Chondrocyte (in vitro differentiated cells): Measurements from ENCODE around the gene THSD4. TPM values are rescaled to one million over a fixed set of nuclear protein-coding genes. Genes with fewer than 3 reads are reported as not detected.
A peak's percentile ranks its signal among the peaks of the same experiment; 100 is the strongest.

Experiments
- DNase-seq: peaks from one replicate; pipeline ENCODE4 v3.0.0; 2021; ENCODE audit warnings: mixed read lengths, low spot score
- H3K27ac Mint-ChIP-seq: one replicate; pipeline ENCODE4 v1.8.0; 2021; ENCODE audit warnings: mild to moderate bottlenecking, moderate library complexity, mixed read lengths; ENCODE audit not compliant: unreplicated experiment
- H3K27me3 Mint-ChIP-seq: 2 replicates; pipeline ENCODE4 v1.8.0; 2021; ENCODE audit warnings: low read depth, mixed read lengths
- H3K36me3 Mint-ChIP-seq: 2 replicates; pipeline ENCODE4 v1.8.0; 2021; ENCODE audit warnings: low read depth, mixed read lengths
- H3K4me1 Mint-ChIP-seq: 2 replicates; pipeline ENCODE4 v1.8.0; 2021; ENCODE audit warnings: low read depth, mild to moderate bottlenecking, mixed read lengths
- H3K4me3 Mint-ChIP-seq: one replicate; pipeline ENCODE4 v1.8.0; 2021; ENCODE audit warnings: mild to moderate bottlenecking, moderate library complexity, mixed read lengths; ENCODE audit not compliant: unreplicated experiment
- H3K9me3 Mint-ChIP-seq: 2 replicates; pipeline ENCODE4 v1.8.0; 2021; ENCODE audit warnings: low read depth, mixed read lengths
- total RNA-seq: library from RNA; stranded (reverse); gene quantifications from 3 replicates; pipeline ENCODE4 v1.2.1, GENCODE V29; 2021
- TF ChIP-seq, protein P1 (sequence below): fragments of 200-600 bp; sonication (generic); IDR thresholded peaks from 2 replicates; pipeline ENCODE4 v1.5.0; 2021; ENCODE audit warnings: antibody characterized with exemption, mild to moderate bottlenecking, moderate library complexity

Gene THSD4
- total RNA-seq, 1 donor from 2014 or later, result 3.4 TPM

DNA sequence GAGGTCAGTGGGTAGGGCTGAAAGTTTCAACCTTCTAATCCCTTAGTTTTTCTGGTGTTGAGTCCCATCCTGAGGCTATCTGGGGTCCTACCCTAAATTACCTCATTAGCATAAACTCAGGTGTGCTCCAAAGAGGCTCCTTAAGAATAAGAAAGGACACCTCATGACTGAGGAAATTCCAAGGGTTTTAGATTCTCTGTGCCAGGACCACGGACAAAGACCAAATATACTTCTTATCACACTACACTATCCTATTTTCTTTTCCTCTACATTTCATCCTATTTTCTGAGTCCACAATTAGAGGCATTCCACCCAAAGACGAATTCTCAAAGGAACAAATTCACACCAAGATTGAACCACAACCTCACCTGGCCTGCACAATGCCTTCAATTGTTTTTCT, 9.8 kb upstream of the THSD4 start:
- no peak overlapping the region for H3K4me3 Mint-ChIP-seq
- peaks cover 7% of the 10 kb centered on the region for H3K4me1 Mint-ChIP-seq
- H3K36me3 Mint-ChIP-seq, result no peaks in the 10 kb centered on the region
- H3K27me3 Mint-ChIP-seq, result no peaks in the 10 kb centered on the region
- no peaks in the 10 kb centered on the region for H3K9me3 Mint-ChIP-seq
- TF ChIP-seq, protein P1, sequence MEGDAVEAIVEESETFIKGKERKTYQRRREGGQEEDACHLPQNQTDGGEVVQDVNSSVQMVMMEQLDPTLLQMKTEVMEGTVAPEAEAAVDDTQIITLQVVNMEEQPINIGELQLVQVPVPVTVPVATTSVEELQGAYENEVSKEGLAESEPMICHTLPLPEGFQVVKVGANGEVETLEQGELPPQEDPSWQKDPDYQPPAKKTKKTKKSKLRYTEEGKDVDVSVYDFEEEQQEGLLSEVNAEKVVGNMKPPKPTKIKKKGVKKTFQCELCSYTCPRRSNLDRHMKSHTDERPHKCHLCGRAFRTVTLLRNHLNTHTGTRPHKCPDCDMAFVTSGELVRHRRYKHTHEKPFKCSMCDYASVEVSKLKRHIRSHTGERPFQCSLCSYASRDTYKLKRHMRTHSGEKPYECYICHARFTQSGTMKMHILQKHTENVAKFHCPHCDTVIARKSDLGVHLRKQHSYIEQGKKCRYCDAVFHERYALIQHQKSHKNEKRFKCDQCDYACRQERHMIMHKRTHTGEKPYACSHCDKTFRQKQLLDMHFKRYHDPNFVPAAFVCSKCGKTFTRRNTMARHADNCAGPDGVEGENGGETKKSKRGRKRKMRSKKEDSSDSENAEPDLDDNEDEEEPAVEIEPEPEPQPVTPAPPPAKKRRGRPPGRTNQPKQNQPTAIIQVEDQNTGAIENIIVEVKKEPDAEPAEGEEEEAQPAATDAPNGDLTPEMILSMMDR, result no peak
- no peak overlapping the region for H3K27ac Mint-ChIP-seq
- DNase-seq, result no peak

DNA sequence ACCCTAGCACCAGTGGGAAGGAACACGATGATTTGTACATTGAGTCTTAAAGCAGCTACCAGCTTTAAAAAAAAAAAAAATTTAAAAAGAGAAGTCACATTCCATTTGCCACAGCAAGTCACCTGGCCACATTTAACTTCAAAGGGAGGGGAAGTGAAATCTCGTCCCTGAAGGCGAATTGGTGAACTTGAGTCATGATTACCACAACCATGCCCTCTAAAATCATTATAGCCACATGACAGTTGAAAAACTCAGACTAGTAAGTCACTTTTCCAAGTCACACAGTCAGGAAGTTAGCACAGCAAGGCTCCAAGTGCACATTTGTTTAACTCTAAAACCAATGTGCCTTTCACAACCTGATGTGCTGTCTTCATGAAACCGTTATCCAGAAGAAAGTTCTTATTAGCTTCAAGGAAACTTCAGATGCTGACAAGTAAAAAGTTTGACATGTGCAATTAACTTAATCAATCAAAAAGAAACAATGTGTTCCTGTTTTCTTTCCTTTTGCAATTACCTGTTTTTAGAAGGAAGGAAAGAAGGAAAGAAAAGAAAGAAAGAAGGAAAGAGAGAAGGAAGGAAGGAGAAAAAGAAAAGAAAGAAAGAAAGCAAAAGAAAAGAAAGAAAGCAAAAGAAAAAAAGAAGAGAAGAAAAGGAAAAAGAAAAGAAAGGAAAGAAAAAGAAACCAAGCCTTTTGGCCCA, 8.3 kb upstream of the THSD4 start:
- Mint-ChIP-seq H3K27me3 (no peaks in the 10 kb centered on the region), H3K4me1 (peaks cover 14% of the 10 kb centered on the region), H3K27ac (no peak overlapping the region), H3K9me3 (no peaks in the 10 kb centered on the region), H3K36me3 (no peaks in the 10 kb centered on the region), H3K4me3 (no peak overlapping the region)
- TF ChIP-seq, protein P1, result no peak
- DNase-seq, result no peak

DNA sequence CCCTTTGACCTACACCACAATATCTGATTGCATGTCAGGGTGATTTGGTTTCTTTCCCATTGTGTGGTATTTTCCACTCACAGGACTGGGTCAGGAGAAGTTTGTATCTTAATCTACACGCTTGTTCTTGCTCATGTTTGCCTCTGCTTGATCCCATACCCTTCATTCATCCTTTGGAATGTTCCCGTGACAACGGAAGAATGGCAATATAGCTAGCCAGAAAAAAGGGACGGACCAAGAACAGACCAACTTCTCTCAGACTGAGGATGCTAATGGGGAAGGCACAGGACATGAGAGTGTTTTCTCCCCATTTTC, 7.8 kb upstream of the THSD4 start:
- Mint-ChIP-seq H3K9me3 (no peaks in the 10 kb centered on the region), H3K4me1 (peaks cover 15% of the 10 kb centered on the region), H3K27ac (no peak overlapping the region), H3K36me3 (no peaks in the 10 kb centered on the region), H3K27me3 (no peaks in the 10 kb centered on the region), H3K4me3 (no peak overlapping the region)
- no peak for DNase-seq
- TF ChIP-seq, protein P1, result no peak

GRCh38 chr15:71109130-71109529, 6.1 kb upstream of the THSD4 start:
- TF ChIP-seq, protein P1, result peak; percentile 77
- Mint-ChIP-seq H3K4me1 (peaks cover 15% of the 10 kb centered on the region), H3K36me3 (no peaks in the 10 kb centered on the region), H3K9me3 (no peaks in the 10 kb centered on the region), H3K4me3 (no peak overlapping the region), H3K27ac (no peak overlapping the region), H3K27me3 (no peaks in the 10 kb centered on the region)
- no peak for DNase-seq

DNA sequence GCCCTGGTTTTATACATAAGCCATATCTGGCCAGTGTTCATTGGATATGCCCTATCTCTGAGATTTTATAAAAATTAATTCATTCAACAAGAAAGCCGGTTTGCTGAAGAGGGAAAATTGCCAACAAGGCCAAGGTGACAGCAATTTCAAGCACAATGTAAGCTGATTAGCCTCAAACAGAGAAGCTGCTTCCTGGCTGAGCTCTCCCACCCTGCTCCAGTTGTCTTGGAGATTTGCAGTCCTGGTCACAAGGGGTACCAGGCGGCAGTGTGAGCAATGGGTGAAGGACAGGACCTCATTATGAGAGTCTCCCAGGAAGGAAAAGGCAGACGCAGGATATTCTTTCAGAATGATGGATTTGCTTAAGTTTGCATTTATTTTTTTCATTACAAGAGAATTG, 5.4 kb upstream of the THSD4 start:
- no peak overlapping the region for H3K4me3 Mint-ChIP-seq
- peaks cover 17% of the 10 kb centered on the region for H3K4me1 Mint-ChIP-seq
- DNase-seq, result no peak
- TF ChIP-seq, protein P1, result no peak
- no peaks in the 10 kb centered on the region for H3K27me3 Mint-ChIP-seq
- no peak overlapping the region for H3K27ac Mint-ChIP-seq
- H3K9me3 Mint-ChIP-seq, result no peaks in the 10 kb centered on the region
- no peaks in the 10 kb centered on the region for H3K36me3 Mint-ChIP-seq
